Natural killer cell (primary cell): ENCODE data around the gene LRRC52. TPM values are rescaled to one million over a fixed set of nuclear protein-coding genes. Genes with fewer than 3 reads are reported as not detected.

ENCODE experiments used
- ATAC-seq, 3 donors: fragments of 150-1000 bp in 2 of 3; fragments of 200-7000 bp in 1 of 3; cut with Tn5 transposase; 1 replicate in 1 of 3; 2 replicates in 2 of 3; pipeline ENCODE4 v1.10.0; 2021; ENCODE audit warnings: mild to moderate bottlenecking in 2 of 3, moderate library complexity in 2 of 3
- DNase-seq, 2 donors: peaks; one replicate each; pipeline versions ENCODE4 v3.0.0 to v3.0.0-alpha.2; 2013 to 2021; ENCODE audit warnings: mixed read lengths in 1 of 2
- H3K27ac ChIP-seq: one replicate; pipeline ENCODE4 v1.5.1; 2013; ENCODE audit warnings: mild to moderate bottlenecking, low read length
- H3K27me3 ChIP-seq: one replicate; pipeline ENCODE4 v1.6.1; 2013; ENCODE audit warnings: low read length; ENCODE audit not compliant: control insufficient read depth, insufficient read depth
- H3K36me3 ChIP-seq: one replicate; pipeline ENCODE4 v1.6.1; 2013; ENCODE audit warnings: low read length; ENCODE audit not compliant: control insufficient read depth, insufficient read depth
- H3K4me1 ChIP-seq: one replicate; pipeline ENCODE4 v1.6.1; 2013; ENCODE audit warnings: low read length; ENCODE audit not compliant: control insufficient read depth, insufficient read depth
- H3K4me3 ChIP-seq: one replicate; pipeline ENCODE4 v1.5.1; 2013; ENCODE audit warnings: low read length
- H3K9me3 ChIP-seq: one replicate; pipeline ENCODE4 v1.6.1; 2013; ENCODE audit warnings: low read length; ENCODE audit not compliant: control insufficient read depth, insufficient read depth
- H3K27ac Mint-ChIP-seq, 2 donors: one replicate each; pipeline ENCODE4 v1.8.0; 2022; ENCODE audit warnings: mild to moderate bottlenecking in 2 of 2, mixed read lengths in 2 of 2, moderate library complexity in 1 of 2
- H3K27me3 Mint-ChIP-seq, 2 donors: one replicate each; pipeline ENCODE4 v1.8.0; 2022; ENCODE audit warnings: low read depth in 2 of 2, mixed read lengths in 2 of 2
- H3K36me3 Mint-ChIP-seq: one replicate; pipeline ENCODE4 v1.8.0; 2022; ENCODE audit warnings: mixed read lengths
- H3K4me1 Mint-ChIP-seq, 2 donors: one replicate each; pipeline ENCODE4 v1.8.0; 2022; ENCODE audit warnings: mixed read lengths in 2 of 2
- H3K4me3 Mint-ChIP-seq: one replicate; pipeline ENCODE4 v1.8.0; 2022; ENCODE audit warnings: mild to moderate bottlenecking, moderate library complexity, mixed read lengths
- H3K9me3 Mint-ChIP-seq, 2 donors: one replicate each; pipeline ENCODE4 v1.8.0; 2022; ENCODE audit warnings: mixed read lengths in 2 of 2
- WGBS: methylation state at CpG from one replicate; pipeline ENCODE4 v1.1.7; 2013; ENCODE audit warnings: missing lambda C conversion rate; ENCODE audit not compliant: insufficient coverage; 5-methylcytosine and 5-hydroxymethylcytosine counted together
- intact Hi-C: fragments of 100-400 bp; cut with micrococcal nuclease; formaldehyde crosslinking; loops from one replicate; pipeline ENCODE4 v1.14.2; 2022
- total RNA-seq, 4 donors: library from RNA; stranded (reverse); fragments of 120-200 nt in 1 of 4; gene quantifications; one replicate each; pipeline versions ENCODE4 v1.2.3 to v1.2.4, GENCODE V29; 2013 to 2022
- TF ChIP-seq, protein P1 (sequence below): fragments of 200-600 bp; IDR thresholded peaks from one replicate; pipeline ENCODE4 v1.8.0; 2022; ENCODE audit warnings: antibody characterized with exemption

Gene LRRC52
- total RNA-seq, 3 donors from 2014 or later (not counting 1 experiment from before 2014, with no cell fraction given), result not detected

DNA sequence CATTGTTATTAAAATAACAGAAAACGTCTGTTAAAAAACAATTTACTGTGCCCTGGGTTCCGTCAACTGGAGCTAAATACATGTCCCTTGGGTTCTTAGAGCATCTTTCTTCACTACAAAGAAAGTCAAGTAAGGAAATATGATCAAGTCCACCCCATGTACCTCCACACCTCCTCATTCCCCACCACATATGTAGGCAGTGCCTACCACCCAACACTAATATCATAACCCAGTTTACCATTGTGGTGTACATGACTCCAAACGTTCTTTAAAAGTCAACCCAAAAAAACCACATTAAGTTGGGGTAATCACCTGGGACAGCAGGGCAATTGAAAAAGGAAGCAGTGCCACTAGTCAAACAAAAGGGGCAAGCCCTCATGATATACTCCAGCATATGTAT lies 7.8 kb upstream of the LRRC52 start:
- Mint-ChIP-seq H3K27ac (no peak overlapping the region), H3K36me3 (no peaks in the 10 kb centered on the region), H3K4me3 (no peak overlapping the region), H3K27me3 (peaks cover 25 to 46% of the 10 kb centered on the region in 2 donors), H3K9me3 (no peaks in the 10 kb centered on the region), H3K4me1 (no peaks in the 10 kb centered on the region)
- Histone ChIP-seq H3K4me3 (no peak overlapping the region), H3K9me3 (no peaks in the 10 kb centered on the region), H3K27me3 (no peaks in the 10 kb centered on the region), H3K36me3 (no peaks in the 10 kb centered on the region), H3K4me1 (no peaks in the 10 kb centered on the region), H3K27ac (no peak overlapping the region)
- no peak for ATAC-seq
- DNase-seq, result no peak
- WGBS, result 74% methylated on average over 3 of the region's 3 CpGs
- intact Hi-C loops, result no loop called here
- TF ChIP-seq, protein P1, sequence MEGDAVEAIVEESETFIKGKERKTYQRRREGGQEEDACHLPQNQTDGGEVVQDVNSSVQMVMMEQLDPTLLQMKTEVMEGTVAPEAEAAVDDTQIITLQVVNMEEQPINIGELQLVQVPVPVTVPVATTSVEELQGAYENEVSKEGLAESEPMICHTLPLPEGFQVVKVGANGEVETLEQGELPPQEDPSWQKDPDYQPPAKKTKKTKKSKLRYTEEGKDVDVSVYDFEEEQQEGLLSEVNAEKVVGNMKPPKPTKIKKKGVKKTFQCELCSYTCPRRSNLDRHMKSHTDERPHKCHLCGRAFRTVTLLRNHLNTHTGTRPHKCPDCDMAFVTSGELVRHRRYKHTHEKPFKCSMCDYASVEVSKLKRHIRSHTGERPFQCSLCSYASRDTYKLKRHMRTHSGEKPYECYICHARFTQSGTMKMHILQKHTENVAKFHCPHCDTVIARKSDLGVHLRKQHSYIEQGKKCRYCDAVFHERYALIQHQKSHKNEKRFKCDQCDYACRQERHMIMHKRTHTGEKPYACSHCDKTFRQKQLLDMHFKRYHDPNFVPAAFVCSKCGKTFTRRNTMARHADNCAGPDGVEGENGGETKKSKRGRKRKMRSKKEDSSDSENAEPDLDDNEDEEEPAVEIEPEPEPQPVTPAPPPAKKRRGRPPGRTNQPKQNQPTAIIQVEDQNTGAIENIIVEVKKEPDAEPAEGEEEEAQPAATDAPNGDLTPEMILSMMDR, result no peak

DNA sequence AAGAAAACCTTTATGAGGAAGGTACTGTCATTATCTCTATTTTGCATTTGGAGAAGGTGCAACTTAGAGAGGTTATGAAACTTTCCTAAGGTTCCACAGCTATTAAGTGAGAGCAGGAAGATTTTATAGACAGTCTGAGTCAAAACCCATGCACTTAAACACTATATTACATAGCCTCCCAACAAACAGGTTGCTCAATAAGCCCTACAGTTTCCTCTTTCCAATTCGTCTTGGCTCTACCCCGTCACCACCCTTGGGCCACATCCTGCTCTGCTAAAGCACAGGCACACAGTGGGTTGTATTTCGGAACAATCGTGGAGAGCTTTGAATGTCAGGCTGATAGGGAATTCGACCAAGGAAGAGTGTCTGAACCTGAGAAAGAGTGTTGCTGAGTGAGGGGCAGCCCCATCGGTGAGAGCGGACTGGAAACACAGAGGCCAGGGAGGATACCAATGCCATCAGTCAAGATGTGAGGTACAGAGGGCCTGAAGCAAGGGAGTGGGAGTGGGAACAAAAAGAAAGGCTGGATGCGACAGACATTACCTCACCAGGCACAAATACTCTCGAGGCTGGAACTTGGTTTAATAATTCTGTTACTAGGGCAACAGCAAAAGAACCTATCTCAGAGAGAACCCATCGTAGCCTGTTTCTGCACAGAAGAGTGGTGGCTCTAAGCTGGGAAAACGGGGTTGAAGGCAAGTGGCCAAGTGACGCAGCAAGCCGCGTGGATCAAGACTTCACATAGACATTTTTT lies 6.3 kb upstream of the LRRC52 start:
- Mint-ChIP-seq H3K36me3 (no peaks in the 10 kb centered on the region), H3K27ac (no peak overlapping the region), H3K9me3 (no peaks in the 10 kb centered on the region), H3K27me3 (peaks cover 22 to 46% of the 10 kb centered on the region in 2 donors), H3K4me3 (no peak overlapping the region), H3K4me1 (no peaks in the 10 kb centered on the region)
- intact Hi-C loops, result no loop called here
- no peaks in the 10 kb centered on the region for H3K9me3 ChIP-seq
- 58% methylated on average over 12 of the region's 14 CpGs for WGBS
- no peak overlapping the region for H3K4me3 ChIP-seq
- no peaks in the 10 kb centered on the region for H3K36me3 ChIP-seq
- no peaks in the 10 kb centered on the region for H3K4me1 ChIP-seq
- no peaks in the 10 kb centered on the region for H3K27me3 ChIP-seq
- peak in 1 of 3 donors; percentile 18 for ATAC-seq
- DNase-seq, result no peak
- no peak overlapping the region for H3K27ac ChIP-seq
- TF ChIP-seq, protein P1, result no peak

DNA sequence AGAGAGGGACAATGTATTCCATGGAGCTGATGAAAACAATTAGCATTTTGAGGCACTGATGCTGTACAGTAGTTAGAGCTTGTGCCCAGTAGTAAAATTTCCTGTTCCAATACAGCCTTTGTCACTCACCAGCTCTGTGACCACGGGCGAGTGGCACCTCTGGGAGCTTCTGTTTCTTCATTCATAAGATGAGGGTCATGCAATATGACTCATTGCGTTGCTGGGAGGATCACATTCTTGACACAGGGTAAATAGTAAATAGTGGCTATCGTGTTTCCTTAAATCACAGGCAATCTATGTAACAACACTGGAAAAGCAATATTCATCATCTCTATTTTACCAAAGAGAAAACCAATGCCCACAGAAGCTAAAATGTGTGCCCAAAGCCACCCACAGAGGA lies 4.5 kb upstream of the LRRC52 start:
- no peak overlapping the region for H3K27ac Mint-ChIP-seq
- TF ChIP-seq, protein P1, result no peak
- no peaks in the 10 kb centered on the region for H3K9me3 Mint-ChIP-seq
- H3K27me3 Mint-ChIP-seq, result peaks cover 31 to 55% of the 10 kb centered on the region in 2 donors
- H3K4me3 Mint-ChIP-seq, result no peak overlapping the region
- no peak overlapping the region for H3K4me3 ChIP-seq
- H3K9me3 ChIP-seq, result no peaks in the 10 kb centered on the region
- H3K27me3 ChIP-seq, result no peaks in the 10 kb centered on the region
- H3K36me3 Mint-ChIP-seq, result no peaks in the 10 kb centered on the region
- no peaks in the 10 kb centered on the region for H3K4me1 Mint-ChIP-seq
- intact Hi-C loops, result no loop called here
- 90% methylated on average over 4 of the region's 4 CpGs for WGBS
- DNase-seq (no peak), ATAC-seq (no peak)
- no peaks in the 10 kb centered on the region for H3K4me1 ChIP-seq
- no peaks in the 10 kb centered on the region for H3K36me3 ChIP-seq
- no peak overlapping the region for H3K27ac ChIP-seq

DNA sequence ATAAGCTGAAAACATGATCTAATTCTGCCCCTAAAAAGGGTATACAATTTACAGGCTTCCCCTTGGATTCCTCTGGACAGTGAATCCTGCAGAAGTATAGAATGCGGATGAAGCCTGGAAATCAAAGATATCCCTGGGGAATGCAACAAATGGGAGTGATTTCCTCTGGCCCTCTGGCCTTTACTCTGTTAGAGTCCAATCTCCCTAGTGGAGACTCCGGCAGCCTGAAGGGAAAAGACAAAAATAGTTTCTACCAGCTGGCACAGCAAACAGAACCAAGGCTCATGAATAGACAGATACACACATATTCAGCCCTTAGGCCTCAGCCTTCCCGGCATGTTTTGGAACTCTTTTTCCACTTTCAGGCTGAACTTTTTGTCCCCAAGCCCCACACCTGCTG lies 3.9 kb upstream of the LRRC52 start:
- intact Hi-C loops, result no loop called here
- H3K27ac ChIP-seq, result no peak overlapping the region
- Mint-ChIP-seq H3K4me3 (no peak overlapping the region), H3K27me3 (peaks cover 36 to 61% of the 10 kb centered on the region in 2 donors), H3K9me3 (no peaks in the 10 kb centered on the region), H3K36me3 (no peaks in the 10 kb centered on the region), H3K4me1 (no peaks in the 10 kb centered on the region), H3K27ac (no peak overlapping the region)
- H3K27me3 ChIP-seq, result no peaks in the 10 kb centered on the region
- no peaks in the 10 kb centered on the region for H3K9me3 ChIP-seq
- ATAC-seq (no peak), DNase-seq (no peak)
- no peak overlapping the region for H3K4me3 ChIP-seq
- TF ChIP-seq, protein P1, result no peak
- 89% methylated on average over 3 of the region's 3 CpGs for WGBS
- H3K36me3 ChIP-seq, result no peaks in the 10 kb centered on the region
- no peaks in the 10 kb centered on the region for H3K4me1 ChIP-seq
